ENCODE measurements around the gene CDK5RAP3. TPM values are rescaled to one million over a fixed set of nuclear protein-coding genes. Genes with fewer than 3 reads are reported as not detected.

The CDK5RAP3 gene
- total RNA-seq, 1 experiment from 2014 or later: 128 TPM

- ChIA-PET CTCF (interaction anchor here (0.6 to 1.0 kb wide), 2 partner anchors 14 to 77 kb away, joined by 3 to 4 read pairs; no protein-coding TSS in a partner anchor), POLR2A (no interaction called here)
- Mint-ChIP-seq H3K4me3 (no peak overlapping the region), H3K27me3 (ENCODE audit: low read depth) (no peaks in the 10 kb centered on the region; the same call in 1 of the 2 replicates), H3K36me3 (peaks cover 14% of the 10 kb centered on the region), H3K9me3 (no peaks in the 10 kb centered on the region), H3K4me1 (no peaks in the 10 kb centered on the region), H3K27ac (no peak overlapping the region; the same call in 1 of the 2 replicates)
- no peak for ATAC-seq
- DNase-seq (ENCODE audit: low spot score): no peak
- TF ChIP-seq OVOL2 (CRISPR knock-in tag; IDR thresholded peaks at IDR 0.05; ENCODE audit: borderline replicate concordance): no peak
- no peak for TF ChIP-seq ZMAT4 (CRISPR knock-in tag; IDR thresholded peaks at IDR 0.05)
- TF ChIP-seq TEAD4 (CRISPR knock-in tag; IDR thresholded peaks at IDR 0.05): no peak
- TF ChIP-seq EMX1 (CRISPR knock-in tag; IDR thresholded peaks at IDR 0.05): no peak
- no peak for TF ChIP-seq ZNF138 (CRISPR knock-in tag; conservative IDR thresholded peaks at IDR 0.05)
Observed at GRCh38 chr17:47924785-47925677, 45.9 kb upstream of the CDK5RAP3 start.

GRCh38 chr17:47925678-47925988, 45.3 kb upstream of the CDK5RAP3 start:
- no peaks in the 10 kb centered on the region; the same call in 1 of the 2 replicates for H3K27me3 Mint-ChIP-seq (ENCODE audit: low read depth)
- peaks cover 14% of the 10 kb centered on the region for H3K36me3 Mint-ChIP-seq
- TF ChIP-seq NR3C1 (CRISPR knock-in tag; conservative IDR thresholded peaks at IDR 0.05; ENCODE audit: low read depth): no peak
- no peak for TF ChIP-seq ERG (CRISPR knock-in tag; IDR thresholded peaks at IDR 0.05)
- no peak for TF ChIP-seq ZNF219 (CRISPR knock-in tag; IDR thresholded peaks at IDR 0.05; ENCODE audit: borderline replicate concordance)
- TF ChIP-seq, protein P1, sequence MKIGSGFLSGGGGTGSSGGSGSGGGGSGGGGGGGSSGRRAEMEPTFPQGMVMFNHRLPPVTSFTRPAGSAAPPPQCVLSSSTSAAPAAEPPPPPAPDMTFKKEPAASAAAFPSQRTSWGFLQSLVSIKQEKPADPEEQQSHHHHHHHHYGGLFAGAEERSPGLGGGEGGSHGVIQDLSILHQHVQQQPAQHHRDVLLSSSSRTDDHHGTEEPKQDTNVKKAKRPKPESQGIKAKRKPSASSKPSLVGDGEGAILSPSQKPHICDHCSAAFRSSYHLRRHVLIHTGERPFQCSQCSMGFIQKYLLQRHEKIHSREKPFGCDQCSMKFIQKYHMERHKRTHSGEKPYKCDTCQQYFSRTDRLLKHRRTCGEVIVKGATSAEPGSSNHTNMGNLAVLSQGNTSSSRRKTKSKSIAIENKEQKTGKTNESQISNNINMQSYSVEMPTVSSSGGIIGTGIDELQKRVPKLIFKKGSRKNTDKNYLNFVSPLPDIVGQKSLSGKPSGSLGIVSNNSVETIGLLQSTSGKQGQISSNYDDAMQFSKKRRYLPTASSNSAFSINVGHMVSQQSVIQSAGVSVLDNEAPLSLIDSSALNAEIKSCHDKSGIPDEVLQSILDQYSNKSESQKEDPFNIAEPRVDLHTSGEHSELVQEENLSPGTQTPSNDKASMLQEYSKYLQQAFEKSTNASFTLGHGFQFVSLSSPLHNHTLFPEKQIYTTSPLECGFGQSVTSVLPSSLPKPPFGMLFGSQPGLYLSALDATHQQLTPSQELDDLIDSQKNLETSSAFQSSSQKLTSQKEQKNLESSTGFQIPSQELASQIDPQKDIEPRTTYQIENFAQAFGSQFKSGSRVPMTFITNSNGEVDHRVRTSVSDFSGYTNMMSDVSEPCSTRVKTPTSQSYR (CRISPR knock-in tag; IDR thresholded peaks at IDR 0.05): no peak
- no peak for TF ChIP-seq SOX15 (CRISPR knock-in tag; IDR thresholded peaks at IDR 0.05)
- no peak for TF ChIP-seq PRRX2 (CRISPR knock-in tag; IDR thresholded peaks at IDR 0.05)
- no peak for TF ChIP-seq HMGA2 (CRISPR knock-in tag; IDR thresholded peaks at IDR 0.05)
- no peak for TF ChIP-seq FOXP4 (CRISPR knock-in tag; IDR thresholded peaks at IDR 0.05)
- TF ChIP-seq ZNF138 (CRISPR knock-in tag; conservative IDR thresholded peaks at IDR 0.05): no peak
- H3K4me3 Mint-ChIP-seq: no peak overlapping the region
- no peak overlapping the region for H3K27ac Mint-ChIP-seq
- no peaks in the 10 kb centered on the region for H3K4me1 Mint-ChIP-seq
- ChIA-PET CTCF (interaction anchor here (0.6 to 1.0 kb wide), 4 partner anchors 13 to 127 kb away, joined by 3 to 4 read pairs (median 4); partner anchors contain the start of gene SP6), POLR2A (no interaction called here)
- no peak for DNase-seq (ENCODE audit: low spot score)
- no peak for ATAC-seq
- H3K9me3 Mint-ChIP-seq: no peaks in the 10 kb centered on the region

- DNase-seq (ENCODE audit: low spot score): no peak
- H3K27me3 Mint-ChIP-seq (ENCODE audit: low read depth): no peaks in the 10 kb centered on the region
- H3K4me3 Mint-ChIP-seq: no peak overlapping the region
- ATAC-seq: no peak
- POLR2A ChIA-PET: interaction anchor here (1.5 kb wide), 1 partner anchor 13 kb away, joined by 3 read pairs; the partner anchor contains the start of gene PNPO
- H3K36me3 Mint-ChIP-seq: peaks cover 14% of the 10 kb centered on the region
- CTCF ChIA-PET: interaction anchor here (0.9 to 3.1 kb wide), 4 partner anchors 22 to 108 kb away, joined by 3 to 14 read pairs (median 3); no protein-coding TSS in a partner anchor
- H3K9me3 Mint-ChIP-seq: no peaks in the 10 kb centered on the region
- no peak overlapping the region for H3K27ac Mint-ChIP-seq
- H3K4me1 Mint-ChIP-seq: no peaks in the 10 kb centered on the region
- TF ChIP-seq, protein P2, sequence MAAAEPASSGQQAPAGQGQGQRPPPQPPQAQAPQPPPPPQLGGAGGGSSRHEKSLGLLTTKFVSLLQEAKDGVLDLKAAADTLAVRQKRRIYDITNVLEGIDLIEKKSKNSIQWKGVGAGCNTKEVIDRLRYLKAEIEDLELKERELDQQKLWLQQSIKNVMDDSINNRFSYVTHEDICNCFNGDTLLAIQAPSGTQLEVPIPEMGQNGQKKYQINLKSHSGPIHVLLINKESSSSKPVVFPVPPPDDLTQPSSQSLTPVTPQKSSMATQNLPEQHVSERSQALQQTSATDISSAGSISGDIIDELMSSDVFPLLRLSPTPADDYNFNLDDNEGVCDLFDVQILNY (CRISPR knock-in tag; IDR thresholded peaks at IDR 0.05): no peak
- TF ChIP-seq HMGA2 (CRISPR knock-in tag; IDR thresholded peaks at IDR 0.05) (no peak), ZNF671 (CRISPR knock-in tag; IDR thresholded peaks at IDR 0.05) (no peak), NR1H2 (CRISPR knock-in tag; IDR thresholded peaks at IDR 0.05) (no peak), ZNF121 (CRISPR knock-in tag; IDR thresholded peaks at IDR 0.05) (no peak), JUN (CRISPR knock-in tag; IDR thresholded peaks at IDR 0.05) (no peak)
- TF ChIP-seq, protein P3, sequence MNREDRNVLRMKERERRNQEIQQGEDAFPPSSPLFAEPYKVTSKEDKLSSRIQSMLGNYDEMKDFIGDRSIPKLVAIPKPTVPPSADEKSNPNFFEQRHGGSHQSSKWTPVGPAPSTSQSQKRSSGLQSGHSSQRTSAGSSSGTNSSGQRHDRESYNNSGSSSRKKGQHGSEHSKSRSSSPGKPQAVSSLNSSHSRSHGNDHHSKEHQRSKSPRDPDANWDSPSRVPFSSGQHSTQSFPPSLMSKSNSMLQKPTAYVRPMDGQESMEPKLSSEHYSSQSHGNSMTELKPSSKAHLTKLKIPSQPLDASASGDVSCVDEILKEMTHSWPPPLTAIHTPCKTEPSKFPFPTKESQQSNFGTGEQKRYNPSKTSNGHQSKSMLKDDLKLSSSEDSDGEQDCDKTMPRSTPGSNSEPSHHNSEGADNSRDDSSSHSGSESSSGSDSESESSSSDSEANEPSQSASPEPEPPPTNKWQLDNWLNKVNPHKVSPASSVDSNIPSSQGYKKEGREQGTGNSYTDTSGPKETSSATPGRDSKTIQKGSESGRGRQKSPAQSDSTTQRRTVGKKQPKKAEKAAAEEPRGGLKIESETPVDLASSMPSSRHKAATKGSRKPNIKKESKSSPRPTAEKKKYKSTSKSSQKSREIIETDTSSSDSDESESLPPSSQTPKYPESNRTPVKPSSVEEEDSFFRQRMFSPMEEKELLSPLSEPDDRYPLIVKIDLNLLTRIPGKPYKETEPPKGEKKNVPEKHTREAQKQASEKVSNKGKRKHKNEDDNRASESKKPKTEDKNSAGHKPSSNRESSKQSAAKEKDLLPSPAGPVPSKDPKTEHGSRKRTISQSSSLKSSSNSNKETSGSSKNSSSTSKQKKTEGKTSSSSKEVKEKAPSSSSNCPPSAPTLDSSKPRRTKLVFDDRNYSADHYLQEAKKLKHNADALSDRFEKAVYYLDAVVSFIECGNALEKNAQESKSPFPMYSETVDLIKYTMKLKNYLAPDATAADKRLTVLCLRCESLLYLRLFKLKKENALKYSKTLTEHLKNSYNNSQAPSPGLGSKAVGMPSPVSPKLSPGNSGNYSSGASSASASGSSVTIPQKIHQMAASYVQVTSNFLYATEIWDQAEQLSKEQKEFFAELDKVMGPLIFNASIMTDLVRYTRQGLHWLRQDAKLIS (CRISPR knock-in tag; IDR thresholded peaks at IDR 0.05; ENCODE audit: borderline replicate concordance): no peak
Observed at GRCh38 chr17:47927821-47928400, 43.0 kb upstream of the CDK5RAP3 start.

Data from WTC11 (cell line).